ENCODE data around the gene ACD. TPM values are rescaled to one million over a fixed set of nuclear protein-coding genes. Genes with fewer than 3 reads are reported as not detected.
A peak's percentile ranks its signal among the peaks of the same experiment; 100 is the strongest.

ACD gene
- polyA plus RNA-seq, 2 donors = 6.7 to 10.3 TPM

DNA sequence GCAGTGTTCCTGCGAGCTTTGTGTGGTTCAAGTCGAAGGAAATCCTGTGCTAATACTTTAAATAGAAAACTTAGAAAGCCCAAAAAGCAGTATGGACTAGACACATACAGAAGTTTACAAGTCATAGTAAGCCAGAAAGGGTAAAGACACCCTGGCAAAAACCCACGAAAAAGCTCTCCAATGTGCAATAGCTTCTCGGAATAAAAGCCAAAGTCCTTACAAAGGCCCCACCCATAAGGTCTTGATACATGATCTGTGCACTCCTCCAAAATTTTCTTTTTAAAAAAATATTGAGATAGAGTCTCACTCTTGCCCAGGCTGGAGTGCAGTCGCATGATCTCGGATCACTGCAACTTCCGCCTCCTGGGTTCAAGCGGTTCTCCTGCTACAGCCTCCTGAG is 16.9 kb upstream of the ACD start:
- Histone ChIP-seq H3K27me3 (ENCODE audit: control insufficient read depth in 1 of 2, insufficient read depth in 2 of 2, low read length in 2 of 2) (no peaks in the 10 kb centered on the region), H3K9me3 (ENCODE audit: control insufficient read depth in 2 of 2, insufficient read depth in 1 of 2, low read depth in 1 of 2, low read length in 1 of 2) (no peaks in the 10 kb centered on the region), H3K36me3 (ENCODE audit: control insufficient read depth in 2 of 2, insufficient read depth in 2 of 2, low read length in 1 of 2) (peaks cover 0 to 14% of the 10 kb centered on the region in 2 donors), H3K27ac (ENCODE audit: low read depth in 2 of 2, low read length in 1 of 2) (peak overlapping the region; percentile 81 to 86), H3K4me1 (ENCODE audit: control insufficient read depth in 2 of 2, insufficient read depth in 2 of 2, low read length in 1 of 2) (peaks cover 4 to 28% of the 10 kb centered on the region in 2 donors), H3K4me3 (ENCODE audit: low read depth in 1 of 2, low read length in 2 of 2) (no peak overlapping the region)
- 55 to 67% methylated on average over 8 of the region's 8 CpGs for WGBS, 2 donors

DNA sequence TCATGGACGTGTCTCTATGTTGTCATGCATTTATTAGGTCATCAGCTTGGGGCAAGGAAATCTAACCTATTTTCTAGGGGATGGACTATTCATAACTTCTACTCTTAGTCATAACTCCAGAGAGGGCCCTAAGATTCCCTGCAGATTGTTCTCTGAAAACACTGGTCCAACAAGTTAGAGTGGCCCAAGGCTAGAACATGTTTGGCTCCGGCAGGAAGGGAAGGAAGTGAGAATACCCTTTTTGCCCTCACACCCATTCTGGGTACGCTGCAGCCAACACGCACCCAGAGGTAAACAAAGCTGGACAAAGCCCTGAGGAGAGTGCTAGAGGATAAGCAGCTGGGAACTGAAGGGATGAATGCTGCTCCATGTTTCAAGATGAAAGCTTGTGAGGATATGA is 16.5 kb upstream of the ACD start:
- H3K27me3 ChIP-seq (ENCODE audit: control insufficient read depth in 1 of 2, insufficient read depth in 2 of 2, low read length in 2 of 2) = no peaks in the 10 kb centered on the region
- H3K9me3 ChIP-seq (ENCODE audit: control insufficient read depth in 2 of 2, insufficient read depth in 1 of 2, low read depth in 1 of 2, low read length in 1 of 2) = no peaks in the 10 kb centered on the region
- peaks cover 4 to 28% of the 10 kb centered on the region in 2 donors for H3K4me1 ChIP-seq (ENCODE audit: control insufficient read depth in 2 of 2, insufficient read depth in 2 of 2, low read length in 1 of 2)
- WGBS, 2 donors = 45 to 70% methylated on average over 4 of the region's 4 CpGs
- H3K27ac ChIP-seq (ENCODE audit: low read depth in 2 of 2, low read length in 1 of 2) = peak overlapping the region; percentile 81 to 86
- peaks cover 0 to 14% of the 10 kb centered on the region in 2 donors for H3K36me3 ChIP-seq (ENCODE audit: control insufficient read depth in 2 of 2, insufficient read depth in 2 of 2, low read length in 1 of 2)
- H3K4me3 ChIP-seq (ENCODE audit: low read depth in 1 of 2, low read length in 2 of 2) = no peak overlapping the region

DNA sequence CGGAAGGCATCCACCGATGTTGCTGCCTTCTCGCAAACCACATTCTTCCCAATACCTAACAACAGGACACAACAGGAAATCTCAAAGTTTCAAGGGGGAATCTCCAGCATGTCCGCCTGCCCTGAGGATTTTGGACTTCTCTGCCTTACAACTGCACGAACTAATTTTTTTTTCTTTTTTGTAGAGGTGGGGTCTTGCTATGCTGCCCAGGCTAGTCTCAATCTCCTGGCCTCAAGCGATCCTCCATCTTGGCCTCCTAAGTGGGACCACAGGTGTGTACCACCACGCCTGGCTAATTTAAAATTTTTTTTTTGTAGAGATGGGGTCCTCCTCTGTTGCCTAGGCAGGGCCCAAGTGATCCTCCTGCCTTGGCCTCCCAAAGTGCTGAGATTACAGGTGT is 15.9 kb upstream of the ACD start:
- peaks cover 0 to 14% of the 10 kb centered on the region in 2 donors for H3K36me3 ChIP-seq (ENCODE audit: control insufficient read depth in 2 of 2, insufficient read depth in 2 of 2, low read length in 1 of 2)
- H3K27ac ChIP-seq (ENCODE audit: low read depth in 2 of 2, low read length in 1 of 2) = peak overlapping the region; percentile 56 to 76
- 93 to 97% methylated on average over 7 of the region's 7 CpGs for WGBS, 2 donors
- peaks cover 4 to 28% of the 10 kb centered on the region in 2 donors for H3K4me1 ChIP-seq (ENCODE audit: control insufficient read depth in 2 of 2, insufficient read depth in 2 of 2, low read length in 1 of 2)
- H3K4me3 ChIP-seq (ENCODE audit: low read depth in 1 of 2, low read length in 2 of 2) = no peak overlapping the region
- H3K27me3 ChIP-seq (ENCODE audit: control insufficient read depth in 1 of 2, insufficient read depth in 2 of 2, low read length in 2 of 2) = no peaks in the 10 kb centered on the region
- H3K9me3 ChIP-seq (ENCODE audit: control insufficient read depth in 2 of 2, insufficient read depth in 1 of 2, low read depth in 1 of 2, low read length in 1 of 2) = no peaks in the 10 kb centered on the region

DNA sequence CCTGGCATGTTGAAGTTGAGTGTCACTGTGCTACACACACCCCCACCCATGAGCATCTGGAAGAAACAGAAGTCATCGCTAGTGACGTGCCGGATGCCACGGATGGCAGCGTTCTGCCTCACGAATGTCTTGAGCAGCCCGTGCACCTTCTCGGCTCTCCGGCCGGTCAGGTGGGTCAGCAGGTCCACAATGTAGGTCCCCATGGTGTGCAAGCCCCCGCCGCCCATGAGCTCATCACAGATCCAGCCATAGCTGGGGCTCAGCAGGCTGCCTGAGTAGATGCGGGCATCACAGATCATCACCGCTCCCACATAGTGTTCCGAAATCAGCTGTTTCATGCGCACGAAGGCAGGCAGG is 15.5 kb upstream of the ACD start:
- no peak overlapping the region for H3K27ac ChIP-seq (ENCODE audit: low read depth in 2 of 2, low read length in 1 of 2)
- H3K36me3 ChIP-seq (ENCODE audit: control insufficient read depth in 2 of 2, insufficient read depth in 2 of 2, low read length in 1 of 2) = peaks cover 0 to 14% of the 10 kb centered on the region in 2 donors
- H3K4me3 ChIP-seq (ENCODE audit: low read depth in 1 of 2, low read length in 2 of 2) = no peak overlapping the region
- peaks cover 4 to 28% of the 10 kb centered on the region in 2 donors for H3K4me1 ChIP-seq (ENCODE audit: control insufficient read depth in 2 of 2, insufficient read depth in 2 of 2, low read length in 1 of 2)
- H3K9me3 ChIP-seq (ENCODE audit: control insufficient read depth in 2 of 2, insufficient read depth in 1 of 2, low read depth in 1 of 2, low read length in 1 of 2) = no peaks in the 10 kb centered on the region
- 95 to 98% methylated on average over 17 of the region's 17 CpGs for WGBS, 2 donors
- H3K27me3 ChIP-seq (ENCODE audit: control insufficient read depth in 1 of 2, insufficient read depth in 2 of 2, low read length in 2 of 2) = no peaks in the 10 kb centered on the region

DNA sequence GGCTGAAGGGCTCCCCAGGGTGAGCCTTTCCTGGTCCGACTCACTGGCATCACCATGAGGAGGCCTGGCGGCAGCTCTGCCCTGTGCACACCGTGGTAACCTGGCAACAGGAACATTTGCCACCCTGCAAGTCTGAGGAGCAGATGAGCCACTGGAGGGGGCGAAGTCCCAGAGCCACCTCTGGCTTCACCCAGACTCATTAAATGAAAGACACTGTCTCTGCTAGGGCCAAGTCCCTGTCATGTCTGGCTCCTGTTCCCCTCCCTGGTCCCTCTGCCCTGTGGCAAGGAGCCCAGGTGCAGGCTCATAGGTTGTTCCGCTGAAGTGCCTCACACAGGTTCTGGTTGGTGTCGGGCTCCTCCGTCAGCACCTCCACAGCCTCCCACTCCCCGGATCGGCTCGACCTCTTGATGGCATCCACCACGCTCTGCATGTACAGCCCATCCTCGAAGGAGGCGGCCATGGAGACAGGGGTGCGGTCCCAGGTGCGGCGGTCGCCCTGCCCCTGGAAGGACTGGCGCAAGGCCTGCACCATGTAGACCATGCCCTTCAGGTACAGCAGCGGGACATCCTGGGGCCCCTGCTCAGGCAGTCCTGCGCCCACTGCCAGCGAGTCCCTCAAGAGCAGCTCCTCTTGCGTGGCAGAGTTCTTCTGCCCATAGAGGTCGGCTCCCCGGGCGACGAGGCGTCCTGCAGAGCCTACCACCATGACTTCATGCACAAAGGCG is 15.0 kb upstream of the ACD start:
- WGBS, 2 donors = 94 to 95% methylated on average over 28 of the region's 28 CpGs
- no peak overlapping the region for H3K4me3 ChIP-seq (ENCODE audit: low read depth in 1 of 2, low read length in 2 of 2)

DNA sequence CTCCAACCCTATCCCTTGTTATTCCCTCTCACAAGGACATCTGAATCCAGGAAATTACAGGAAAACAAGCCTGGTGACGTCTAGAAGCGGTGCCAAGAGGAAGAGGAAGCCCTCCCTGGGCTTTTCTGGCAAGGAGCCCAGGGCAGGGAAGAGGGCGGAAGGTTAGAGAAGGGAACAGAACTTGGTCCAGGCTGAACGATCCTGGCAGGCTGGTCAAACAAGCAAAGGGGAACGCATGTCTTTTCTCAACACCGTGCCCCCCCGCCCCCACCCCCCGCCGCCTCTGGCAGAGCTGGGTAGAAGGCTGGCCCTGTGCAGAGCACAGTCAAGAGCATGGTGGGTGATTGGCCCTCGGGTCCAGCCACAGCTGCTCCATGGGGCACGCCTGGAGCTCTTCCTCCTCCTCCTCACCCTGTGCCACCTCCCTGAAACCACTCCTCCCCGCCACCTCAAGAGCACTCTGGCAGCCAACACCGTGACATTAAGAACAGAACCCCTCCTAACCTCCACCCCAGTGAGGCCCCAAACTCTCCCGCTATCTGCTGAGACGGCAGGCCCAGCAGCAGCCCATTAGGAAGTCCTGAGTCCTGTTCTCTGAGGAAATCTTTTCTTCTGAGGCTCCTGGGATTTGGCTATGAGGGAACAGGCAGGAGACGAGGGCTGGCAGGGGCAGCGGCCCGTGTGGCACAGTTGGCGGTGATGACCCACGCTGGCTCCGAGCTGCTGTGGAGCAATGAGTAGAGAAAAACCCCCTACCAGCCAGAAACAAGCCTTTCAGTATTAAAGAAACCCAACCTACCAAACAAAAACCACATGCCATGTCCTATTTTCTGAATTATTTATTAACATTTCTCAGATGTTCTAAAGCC is 13.9 kb upstream of the ACD start:
- Histone ChIP-seq H3K9me3 (ENCODE audit: control insufficient read depth in 2 of 2, insufficient read depth in 1 of 2, low read depth in 1 of 2, low read length in 1 of 2) (no peaks in the 10 kb centered on the region), H3K36me3 (ENCODE audit: control insufficient read depth in 2 of 2, insufficient read depth in 2 of 2, low read length in 1 of 2) (peaks cover 0 to 14% of the 10 kb centered on the region in 2 donors), H3K27ac (ENCODE audit: low read depth in 2 of 2, low read length in 1 of 2) (peak overlapping the region; percentile 69 to 88), H3K4me1 (ENCODE audit: control insufficient read depth in 2 of 2, insufficient read depth in 2 of 2, low read length in 1 of 2) (peaks cover 4 to 28% of the 10 kb centered on the region in 2 donors), H3K4me3 (ENCODE audit: low read depth in 1 of 2, low read length in 2 of 2) (no peak overlapping the region), H3K27me3 (ENCODE audit: control insufficient read depth in 1 of 2, insufficient read depth in 2 of 2, low read length in 2 of 2) (no peaks in the 10 kb centered on the region)
- 42 to 49% methylated on average over 21 of the region's 21 CpGs for WGBS, 2 donors

More for the DNA sequence above, 15.0 kb upstream of the ACD start:
- Histone ChIP-seq H3K27me3 (ENCODE audit: control insufficient read depth in 1 of 2, insufficient read depth in 2 of 2, low read length in 2 of 2) (no peaks in the 10 kb centered on the region), H3K9me3 (ENCODE audit: control insufficient read depth in 2 of 2, insufficient read depth in 1 of 2, low read depth in 1 of 2, low read length in 1 of 2) (no peaks in the 10 kb centered on the region), H3K27ac (ENCODE audit: low read depth in 2 of 2, low read length in 1 of 2) (peak overlapping the region; percentile 69 to 88), H3K4me1 (ENCODE audit: control insufficient read depth in 2 of 2, insufficient read depth in 2 of 2, low read length in 1 of 2) (peaks cover 4 to 28% of the 10 kb centered on the region in 2 donors), H3K36me3 (ENCODE audit: control insufficient read depth in 2 of 2, insufficient read depth in 2 of 2, low read length in 1 of 2) (peaks cover 0 to 14% of the 10 kb centered on the region in 2 donors)

DNA sequence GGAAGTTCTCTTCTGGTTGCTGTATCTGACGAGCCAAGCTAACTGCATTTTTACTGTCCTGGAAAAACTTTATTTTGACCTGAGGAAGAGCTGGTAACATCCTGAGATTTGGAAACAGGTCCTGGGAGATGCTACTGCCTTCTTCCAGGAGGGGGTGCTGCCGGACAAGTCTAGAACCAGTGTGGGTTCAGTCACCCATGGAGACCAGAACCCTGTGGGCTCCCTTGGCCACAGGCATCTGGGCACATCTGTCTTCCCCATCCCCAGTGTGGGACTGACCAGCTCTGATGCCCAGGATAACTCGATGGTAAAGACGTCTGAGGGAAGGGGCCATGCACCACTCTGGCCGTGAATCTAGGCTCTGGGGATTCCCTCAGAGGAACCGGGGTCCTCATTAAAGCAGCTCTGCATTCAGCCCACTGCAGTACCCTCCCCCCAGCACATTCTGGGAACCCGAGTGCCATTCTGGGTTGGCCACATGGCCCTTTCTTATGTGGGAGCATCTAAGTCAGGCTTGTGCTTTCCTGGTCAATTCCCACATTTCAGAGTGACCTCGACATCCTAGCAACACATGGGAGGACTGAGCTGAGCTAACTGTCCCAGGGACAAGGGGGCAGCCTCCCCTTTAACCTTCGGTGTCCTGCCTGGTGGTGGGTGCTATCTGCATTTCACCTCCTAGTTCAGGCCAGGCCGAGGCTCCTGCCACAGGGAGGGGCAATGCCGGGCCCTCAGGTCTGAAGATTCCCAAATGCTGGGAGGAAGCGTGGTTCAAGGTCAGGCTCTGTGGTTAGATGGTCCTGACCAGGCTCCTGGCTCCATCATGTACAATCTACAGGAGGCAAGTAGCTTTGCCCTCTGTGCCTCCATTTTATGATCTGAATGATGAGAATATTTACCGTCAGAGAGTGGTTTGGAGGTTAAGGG is 12.9 kb upstream of the ACD start:
- no peaks in the 10 kb centered on the region for H3K27me3 ChIP-seq (ENCODE audit: control insufficient read depth in 1 of 2, insufficient read depth in 2 of 2, low read length in 2 of 2)
- WGBS, 2 donors = 53 to 55% methylated on average over 13 of the region's 13 CpGs
- H3K27ac ChIP-seq (ENCODE audit: low read depth in 2 of 2, low read length in 1 of 2) = peak overlapping the region; percentile 69 to 88
- no peaks in the 10 kb centered on the region for H3K9me3 ChIP-seq (ENCODE audit: control insufficient read depth in 2 of 2, insufficient read depth in 1 of 2, low read depth in 1 of 2, low read length in 1 of 2)
- H3K36me3 ChIP-seq (ENCODE audit: control insufficient read depth in 2 of 2, insufficient read depth in 2 of 2, low read length in 1 of 2) = peaks cover 0 to 14% of the 10 kb centered on the region in 2 donors
- peaks cover 8 to 28% of the 10 kb centered on the region in 2 donors for H3K4me1 ChIP-seq (ENCODE audit: control insufficient read depth in 2 of 2, insufficient read depth in 2 of 2, low read length in 1 of 2)
- no peak overlapping the region for H3K4me3 ChIP-seq (ENCODE audit: low read depth in 1 of 2, low read length in 2 of 2)

DNA sequence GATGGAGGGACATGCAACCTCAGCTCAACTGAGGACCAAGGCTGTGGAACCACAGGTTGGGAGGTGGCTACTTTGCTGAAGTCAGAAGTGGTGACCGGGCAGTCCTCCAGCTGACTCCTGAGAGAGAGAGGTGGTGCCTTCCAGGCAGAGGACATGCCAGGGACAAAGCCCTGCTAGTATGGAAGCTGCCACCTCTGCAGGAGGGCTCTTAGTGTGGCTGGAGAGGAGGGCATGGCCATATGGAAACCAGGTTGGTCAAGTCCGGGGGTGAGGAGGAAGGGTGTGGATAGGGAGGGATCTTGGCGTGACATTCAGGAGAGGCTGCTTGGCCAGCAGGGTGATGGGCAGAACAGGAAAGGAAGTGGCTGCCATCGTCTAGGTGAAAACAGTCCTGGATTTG is 12.2 kb upstream of the ACD start:
- Histone ChIP-seq H3K4me1 (ENCODE audit: control insufficient read depth in 2 of 2, insufficient read depth in 2 of 2, low read length in 1 of 2) (peaks cover 12 to 31% of the 10 kb centered on the region in 2 donors), H3K36me3 (ENCODE audit: control insufficient read depth in 2 of 2, insufficient read depth in 2 of 2, low read length in 1 of 2) (peaks cover 0 to 10% of the 10 kb centered on the region in 2 donors), H3K9me3 (ENCODE audit: control insufficient read depth in 2 of 2, insufficient read depth in 1 of 2, low read depth in 1 of 2, low read length in 1 of 2) (no peaks in the 10 kb centered on the region), H3K4me3 (ENCODE audit: low read depth in 1 of 2, low read length in 2 of 2) (no peak overlapping the region), H3K27ac (ENCODE audit: low read depth in 2 of 2, low read length in 1 of 2) (peak overlapping the region; percentile 63 to 69), H3K27me3 (ENCODE audit: control insufficient read depth in 1 of 2, insufficient read depth in 2 of 2, low read length in 2 of 2) (no peaks in the 10 kb centered on the region)
- 34% methylated on average over 4 of the region's 4 CpGs for WGBS, 2 donors

DNA sequence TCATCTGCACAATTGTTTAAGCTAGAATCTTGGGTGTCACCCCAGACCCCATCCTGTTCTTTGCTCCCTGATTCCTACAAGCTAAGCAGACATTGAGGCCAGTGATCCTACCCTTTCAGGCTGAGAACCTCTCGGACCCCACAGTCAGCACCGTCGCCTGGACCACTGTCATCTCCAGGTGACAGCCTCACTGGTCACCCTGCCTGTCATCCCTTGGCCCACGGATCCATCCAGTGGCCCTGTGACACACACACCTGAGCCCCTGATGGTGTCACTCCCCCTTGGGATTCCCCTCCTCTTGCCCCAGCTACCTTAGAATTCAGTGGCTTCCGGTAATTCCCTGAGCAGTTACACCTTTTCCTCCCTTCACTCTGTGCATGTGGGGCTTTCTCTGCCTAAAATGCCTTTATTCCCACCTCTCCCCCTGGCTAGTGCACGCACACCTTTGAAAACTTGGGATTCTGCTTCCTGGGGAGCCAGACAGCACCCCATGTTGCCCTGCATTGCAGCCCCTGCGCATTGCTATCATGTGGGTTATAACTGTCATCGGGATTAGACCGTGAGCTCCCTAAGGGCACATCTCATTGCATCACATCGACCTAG is 9.5 kb upstream of the ACD start:
- no peaks in the 10 kb centered on the region for H3K36me3 ChIP-seq (ENCODE audit: control insufficient read depth in 2 of 2, insufficient read depth in 2 of 2, low read length in 1 of 2)
- no peak overlapping the region for H3K27ac ChIP-seq (ENCODE audit: low read depth in 2 of 2, low read length in 1 of 2)
- H3K9me3 ChIP-seq (ENCODE audit: control insufficient read depth in 2 of 2, insufficient read depth in 1 of 2, low read depth in 1 of 2, low read length in 1 of 2) = no peaks in the 10 kb centered on the region
- no peak overlapping the region for H3K4me3 ChIP-seq (ENCODE audit: low read depth in 1 of 2, low read length in 2 of 2)
- H3K27me3 ChIP-seq (ENCODE audit: control insufficient read depth in 1 of 2, insufficient read depth in 2 of 2, low read length in 2 of 2) = no peaks in the 10 kb centered on the region
- 80 to 83% methylated on average over 10 of the region's 10 CpGs for WGBS, 2 donors
- H3K4me1 ChIP-seq (ENCODE audit: control insufficient read depth in 2 of 2, insufficient read depth in 2 of 2, low read length in 1 of 2) = peaks cover 16 to 27% of the 10 kb centered on the region in 2 donors
